LNCAP (cell line): ENCODE data around the gene SCFD2.

ENCODE experiments used
- CTCF ChIP-seq: fragments of 450-650 bp; IDR thresholded peaks from 2 replicates; pipeline ENCODE4 v1.5.1; 2017; ENCODE audit warnings: mild to moderate bottlenecking

The SCFD2 gene

GRCh38 chr4:53365486-53366300, at the start of gene SCFD2:
Gene SCFD2, minus strand, starts transcription at chr4:53366061.
- TF ChIP-seq CTCF: no peak

- no peak for TF ChIP-seq CTCF
These were observed 14.4 kb upstream of the SCFD2 start for GRCh38 chr4:53380221-53380620.

- TF ChIP-seq CTCF: no peak
These were observed 12.3 kb upstream of the SCFD2 start for GRCh38 chr4:53378171-53378482.

DNA sequence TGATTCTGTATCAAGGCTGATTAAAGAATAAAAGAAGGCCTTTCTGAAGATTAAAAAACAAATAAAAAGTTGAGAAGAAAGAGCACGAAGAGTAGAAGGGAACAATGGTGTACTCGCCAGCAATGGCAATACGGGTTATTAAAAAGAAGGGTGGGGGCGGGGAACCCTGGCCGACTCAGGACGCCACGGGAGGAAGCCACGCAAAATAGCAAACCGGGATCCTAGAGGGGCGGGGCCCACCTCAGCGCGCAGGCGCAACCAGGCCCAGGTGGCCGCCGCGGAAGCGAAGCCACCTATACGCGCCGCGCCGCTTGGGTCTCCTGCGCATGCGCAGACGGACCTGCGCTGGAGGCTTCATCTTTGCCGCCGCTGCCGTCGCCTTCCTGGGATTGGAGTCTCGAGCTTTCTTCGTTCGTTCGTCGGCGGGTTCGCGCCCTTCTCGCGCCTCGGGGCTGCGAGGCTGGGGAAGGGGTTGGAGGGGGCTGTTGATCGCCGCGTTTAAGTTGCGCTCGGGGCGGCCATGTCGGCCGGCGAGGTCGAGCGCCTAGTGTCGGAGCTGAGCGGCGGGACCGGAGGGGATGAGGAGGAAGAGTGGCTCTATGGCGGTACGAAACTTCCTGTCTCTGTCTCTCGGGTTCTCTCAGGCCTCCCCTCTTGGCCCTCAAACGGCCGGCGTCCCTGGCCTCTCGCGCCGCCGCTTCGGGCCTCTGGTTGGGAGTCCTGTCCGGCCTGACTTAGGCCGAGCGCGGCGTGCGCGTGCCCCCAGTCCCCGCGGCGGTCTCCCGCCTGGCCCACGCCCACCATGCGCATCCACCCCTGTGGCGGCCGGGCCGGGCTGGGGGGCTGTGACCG, 11.7 kb upstream of the SCFD2 start, which contains the start of gene FIP1L1:
FIP1L1 (plus strand) TSS at position 323 of the 852 bp plus-strand sequence; CDS start at position 521, 198 bp downstream.
- no peak for TF ChIP-seq CTCF

GRCh38 chr4:53376900-53377299, 11.0 kb upstream of the SCFD2 start:
- TF ChIP-seq CTCF: no peak

DNA sequence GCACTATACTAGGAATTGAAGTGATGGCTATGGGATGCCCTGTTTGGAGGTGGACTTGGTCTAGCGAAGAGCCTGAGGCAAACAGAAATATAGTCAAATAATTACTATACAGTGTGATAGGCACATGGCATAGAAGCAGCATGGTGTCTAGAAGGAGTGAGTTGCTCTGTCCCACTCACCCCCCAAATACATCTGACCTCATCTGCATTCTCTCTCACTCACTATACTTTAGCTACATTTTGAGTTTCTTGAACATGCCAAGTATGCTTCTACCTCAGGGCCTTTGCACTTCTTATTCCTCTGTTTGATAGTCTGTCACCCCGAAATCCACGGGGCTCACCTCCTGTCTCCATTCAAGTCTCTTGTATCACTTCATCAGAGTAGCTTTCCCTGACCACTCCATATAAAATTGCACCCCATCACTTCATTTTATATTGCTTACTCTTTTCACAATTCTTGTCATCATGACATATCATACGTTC, 9.0 kb upstream of the SCFD2 start:
- no peak for TF ChIP-seq CTCF

DNA sequence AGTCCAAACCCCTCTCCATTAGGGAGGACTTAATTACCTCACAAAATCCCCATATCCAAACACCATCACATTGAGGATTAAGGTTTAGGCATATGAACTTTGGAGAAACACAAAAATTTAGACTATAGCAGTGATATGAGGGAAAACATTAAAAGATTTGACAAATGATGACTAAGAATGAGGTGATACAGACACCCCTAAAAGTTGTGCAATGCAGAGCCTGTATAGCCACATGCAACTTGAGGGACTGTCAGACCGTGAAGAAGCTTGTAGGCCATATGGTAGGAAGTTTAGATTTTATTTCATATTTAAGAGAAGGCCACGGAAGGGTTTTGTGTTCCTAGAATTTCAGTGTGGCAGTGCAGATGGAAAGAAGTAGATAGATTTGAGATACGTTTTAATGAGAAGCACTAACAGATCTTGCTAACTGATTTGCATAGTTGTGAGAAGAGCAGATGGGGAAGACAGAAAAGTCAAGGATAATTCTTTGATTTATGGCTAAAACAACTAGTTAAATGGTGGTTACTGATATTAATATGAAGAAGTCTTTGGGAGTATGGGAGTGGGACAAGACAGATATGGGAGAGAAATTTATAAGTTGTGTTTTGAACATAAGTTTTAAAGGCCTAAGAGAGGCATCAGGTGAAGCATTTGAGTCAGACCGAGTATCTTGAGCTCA, 6.1 kb upstream of the SCFD2 start:
- no peak for TF ChIP-seq CTCF
